GM10266 (cell line): ENCODE results near the gene BMI1.

Source experiments
- DNase-seq: peaks from one replicate; pipeline ENCODE4 v3.0.0; 2012; ENCODE audit errors: extremely low spot score
- CTCF ChIP-seq: IDR thresholded peaks from 2 replicates; pipeline ENCODE4 v1.5.1; 2012; ENCODE audit warnings: mild to moderate bottlenecking, low read depth; ENCODE audit not compliant: control insufficient read depth, insufficient read depth; ENCODE audit errors: missing control alignments

The BMI1 gene

GRCh38 chr10:22333975-22334282, 13.0 kb downstream of the BMI1 start:
- TF ChIP-seq CTCF = no peak
- DNase-seq = no peak

- no peak for TF ChIP-seq CTCF
- no peak for DNase-seq
These were observed 13.7 kb downstream of the BMI1 start for GRCh38 chr10:22334414-22335172.

GRCh38 chr10:22335173-22335933, 14.5 kb downstream of the BMI1 start:
- DNase-seq = peak; percentile 87
- peak; percentile 1 for TF ChIP-seq CTCF

- no peak for TF ChIP-seq CTCF
- no peak for DNase-seq
These were observed 17.4 kb downstream of the BMI1 start for GRCh38 chr10:22338185-22338900.

DNA sequence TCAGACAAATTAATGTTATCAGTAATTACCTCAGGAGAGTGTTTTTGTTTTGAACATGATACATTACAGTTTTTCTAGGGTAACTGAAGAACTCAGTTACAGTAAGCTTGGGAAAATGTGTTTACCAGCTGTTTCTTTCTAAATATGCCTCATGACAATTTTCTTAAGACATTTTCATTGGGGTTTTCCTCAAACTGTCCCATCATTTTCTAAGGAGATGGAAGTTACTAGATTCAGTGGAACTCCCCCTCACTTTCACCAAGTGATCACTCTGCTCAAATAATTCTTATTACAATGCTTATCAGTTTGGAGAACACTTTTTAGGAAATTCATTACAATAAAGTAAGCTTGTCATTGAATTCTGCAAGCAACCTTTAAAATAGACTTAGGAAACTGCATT, 18.0 kb downstream of the BMI1 start:
- DNase-seq = no peak
- TF ChIP-seq CTCF = no peak

DNA sequence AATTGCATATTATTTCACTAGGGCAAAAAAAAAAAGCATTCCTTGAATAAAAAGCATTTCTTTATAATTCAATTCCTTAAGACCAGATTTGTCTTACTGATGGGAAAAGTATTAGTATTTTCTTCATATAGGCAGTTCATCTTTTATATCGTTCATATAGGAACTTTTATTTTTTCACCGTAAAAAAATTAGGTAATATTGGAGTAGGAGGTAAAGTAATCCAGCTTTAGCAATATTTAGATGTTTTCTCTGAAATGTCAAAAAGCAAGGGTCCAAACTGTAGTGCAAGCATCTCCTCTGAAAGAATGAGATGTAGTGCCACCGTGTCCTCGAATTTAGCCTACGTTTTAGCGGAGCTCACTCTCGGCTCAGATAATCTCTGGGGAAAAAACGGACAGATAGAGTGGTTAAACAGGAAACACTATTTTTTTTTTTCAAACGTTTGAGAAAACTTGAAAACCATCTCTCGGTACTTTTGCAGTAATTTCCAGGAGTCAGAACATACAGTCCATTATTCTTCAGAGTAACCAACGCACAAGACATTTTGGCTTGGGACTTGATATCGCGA, 18.9 kb downstream of the BMI1 start:
- no peak for DNase-seq
- no peak for TF ChIP-seq CTCF
